NCI-H1694 (cell line): ENCODE results near the gene MAB21L3.
"Not testable (repeated sequence)": the region's sequence is repeated elsewhere in the genome, so short reads cannot be mapped to it uniquely, and the experiment has no call there.

Source experiments
- DNase-seq: peaks from one replicate; lab custom pipeline; 2025; lab: John Stamatoyannopoulos, UW

Gene MAB21L3

DNA sequence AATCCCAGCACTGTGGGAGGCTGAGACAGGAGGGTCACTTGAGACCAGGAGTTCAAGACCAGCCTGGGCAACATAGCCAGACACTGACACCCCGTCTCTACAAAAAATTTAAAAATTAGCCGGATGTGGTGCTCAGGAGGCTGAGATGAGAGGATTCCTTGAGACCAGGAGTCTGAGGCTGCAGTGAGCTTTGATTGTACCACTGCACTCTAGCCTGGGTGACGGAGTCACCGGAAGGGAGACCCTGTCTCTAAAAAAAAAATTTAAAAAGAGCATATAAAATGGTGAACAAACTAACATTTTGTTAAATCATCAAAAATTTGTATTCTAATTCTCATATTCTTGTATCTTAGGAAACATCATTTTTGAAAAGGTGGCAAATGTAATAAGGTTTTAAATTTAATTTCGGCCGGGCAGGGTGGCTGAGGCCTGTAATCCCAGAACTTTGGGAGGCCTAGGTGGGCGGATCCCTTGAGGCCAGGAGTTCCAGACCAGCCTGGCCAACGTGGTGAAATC lies 27.1 kb downstream of the MAB21L3 start:
- no peak for DNase-seq

- DNase-seq = no peak
Observed at GRCh38 chr1:116139592-116140134, 28.5 kb downstream of the MAB21L3 start.

DNA sequence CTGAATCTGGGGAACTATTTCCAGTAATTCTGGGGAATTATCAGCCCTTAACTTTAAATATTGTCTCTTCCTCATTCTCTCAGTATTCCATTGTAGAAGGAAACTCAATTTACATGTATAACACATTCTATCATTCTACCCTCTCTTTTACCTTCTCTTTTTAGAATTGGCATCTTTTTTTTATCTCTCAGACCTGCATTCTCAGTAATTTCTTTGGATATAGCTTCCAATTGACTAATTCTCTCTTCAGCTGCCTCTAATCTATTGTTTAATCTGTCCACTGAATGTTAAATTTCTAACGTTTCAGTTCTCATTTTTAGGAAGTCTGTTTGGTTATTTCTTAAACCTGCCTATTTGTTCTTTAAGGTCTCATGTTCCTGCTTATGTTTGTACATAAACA lies 33.0 kb downstream of the MAB21L3 start:
- DNase-seq = no peak

DNA sequence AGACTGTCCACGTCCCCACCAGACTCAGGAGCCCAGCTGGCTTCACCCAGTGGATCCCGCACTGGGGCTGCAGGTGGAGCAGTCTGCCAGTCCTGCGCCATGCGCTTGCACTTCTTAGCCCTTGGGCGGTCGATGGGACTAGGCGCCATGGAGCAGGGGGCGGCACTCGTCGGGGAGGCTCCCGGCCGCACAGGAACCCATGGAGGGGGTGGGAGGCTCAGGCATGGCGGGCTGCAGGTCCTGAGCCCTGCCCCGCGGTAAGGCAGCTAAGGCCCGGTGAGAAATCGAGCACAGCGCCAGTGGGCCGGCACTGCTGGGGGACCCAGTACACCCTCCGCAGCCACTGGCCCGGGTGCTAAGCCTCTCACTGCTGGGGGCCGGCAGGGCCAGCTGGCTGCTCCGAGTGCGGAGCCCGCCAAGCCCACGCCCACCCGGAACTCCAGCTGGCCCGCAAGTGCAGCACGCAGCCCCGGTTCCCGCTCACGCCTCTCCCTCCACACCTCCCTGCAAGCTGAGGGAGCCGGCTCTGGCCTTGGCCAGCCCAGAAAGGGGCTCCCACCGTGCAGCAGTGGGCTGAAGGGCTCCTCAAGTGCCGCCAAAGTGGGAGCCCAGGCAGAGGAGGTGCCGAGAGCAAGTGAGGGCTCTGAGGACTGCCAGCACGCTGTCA lies 35.4 kb downstream of the MAB21L3 start:
- DNase-seq = not testable (repeated sequence)

DNA sequence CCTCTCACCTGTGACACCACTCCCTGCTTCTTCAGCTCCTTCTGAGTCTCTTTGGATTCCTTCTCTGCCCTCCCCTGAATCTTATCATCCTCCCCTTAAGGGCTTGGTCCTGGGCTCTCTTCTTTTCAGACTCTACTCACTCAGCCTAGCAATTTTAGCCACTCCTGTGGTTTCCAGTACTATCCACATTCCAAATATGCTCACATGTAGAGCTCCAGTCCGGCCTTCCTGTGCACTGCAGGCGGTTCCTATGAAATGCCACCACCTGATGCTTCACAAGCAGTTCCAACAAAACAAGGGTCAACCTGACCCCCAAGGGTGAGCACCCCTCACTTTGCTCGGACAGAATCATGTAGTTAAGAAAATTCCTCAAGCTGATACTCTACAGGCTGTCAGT lies 35.9 kb downstream of the MAB21L3 start:
- DNase-seq = no peak

GRCh38 chr1:116147972-116148371 lies 36.8 kb downstream of the MAB21L3 start:
- DNase-seq = no peak

GRCh38 chr1:116148967-116149366 lies 37.8 kb downstream of the MAB21L3 start:
- no peak for DNase-seq

DNA sequence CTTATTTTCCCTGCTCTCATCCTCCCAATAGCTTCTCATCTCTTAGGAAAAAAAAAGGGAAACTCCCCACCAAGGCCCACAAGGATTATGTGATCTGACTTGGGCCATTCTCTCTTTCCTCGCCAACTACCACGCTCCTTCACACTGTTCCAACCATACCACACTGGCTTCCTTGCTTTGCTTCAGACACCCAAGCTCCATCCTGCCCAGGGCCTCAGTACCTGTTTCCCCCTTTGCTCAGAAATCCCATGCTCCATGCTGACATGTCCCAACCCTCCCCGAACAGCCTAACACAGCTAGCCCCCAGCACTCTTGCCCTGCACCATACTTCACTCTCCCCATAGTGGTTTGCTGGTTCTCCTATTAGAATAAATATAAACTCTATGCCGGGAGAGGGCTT lies 39.2 kb downstream of the MAB21L3 start:
- no peak for DNase-seq

DNA sequence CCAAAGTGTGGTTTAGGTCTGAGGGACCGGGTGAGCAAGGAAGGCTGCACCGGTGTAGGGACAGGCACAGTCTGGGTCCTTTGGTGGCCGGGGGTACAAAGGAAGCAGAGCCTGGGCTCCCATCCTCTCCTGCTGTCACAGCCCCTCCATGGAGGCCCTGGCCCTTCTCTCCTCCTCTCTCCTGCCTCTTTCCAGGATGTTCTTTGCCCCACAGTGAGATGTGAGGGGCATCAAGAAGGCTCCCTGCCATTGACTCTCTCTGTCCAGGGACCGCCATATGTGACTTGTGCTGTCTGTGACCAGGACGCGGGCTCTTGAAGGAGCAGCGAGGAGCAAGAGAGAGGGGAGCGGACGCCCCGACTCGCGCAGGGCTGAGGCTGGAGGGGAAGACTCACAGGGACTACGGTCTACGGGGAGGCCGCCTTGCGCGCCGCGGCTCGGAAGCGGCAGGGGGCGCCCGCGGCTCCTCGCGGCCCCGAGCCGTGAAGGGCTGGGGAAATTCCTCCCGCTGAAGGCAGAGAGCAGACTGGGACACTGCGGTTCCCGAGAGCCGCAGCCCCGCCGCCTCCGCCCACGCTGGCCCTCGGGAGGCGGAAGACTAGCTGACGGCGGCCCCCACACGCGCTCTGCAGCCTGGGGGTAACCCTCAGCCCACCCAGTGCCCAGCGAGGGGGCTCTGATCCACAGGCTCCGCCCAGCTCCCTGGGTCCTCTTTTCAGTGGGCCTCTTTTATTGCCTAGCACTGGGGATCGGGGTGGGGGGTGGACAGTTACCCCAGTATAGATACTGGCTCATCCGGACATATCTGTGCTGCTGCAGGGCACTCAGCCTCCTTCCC lies 40.8 kb downstream of the MAB21L3 start:
- DNase-seq = peak; percentile 50

DNA sequence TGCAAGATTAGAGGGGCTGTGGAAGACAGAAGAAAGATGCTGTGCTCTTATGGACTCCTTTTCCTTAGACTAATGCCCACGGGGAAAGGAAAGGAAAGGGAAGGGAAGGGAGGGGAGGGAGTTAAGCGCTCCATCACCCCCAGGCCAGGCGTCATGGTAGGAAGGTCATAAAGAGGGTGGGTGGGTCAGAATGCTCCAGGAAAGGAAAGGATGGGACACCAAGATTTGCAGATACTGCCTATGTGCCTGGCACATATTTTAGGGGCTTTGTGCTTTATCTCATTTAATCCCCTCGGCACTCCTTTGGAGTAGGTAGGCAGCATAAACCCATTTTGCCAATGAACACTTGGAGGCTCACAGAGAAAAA lies 41.4 kb downstream of the MAB21L3 start:
- no peak for DNase-seq

DNA sequence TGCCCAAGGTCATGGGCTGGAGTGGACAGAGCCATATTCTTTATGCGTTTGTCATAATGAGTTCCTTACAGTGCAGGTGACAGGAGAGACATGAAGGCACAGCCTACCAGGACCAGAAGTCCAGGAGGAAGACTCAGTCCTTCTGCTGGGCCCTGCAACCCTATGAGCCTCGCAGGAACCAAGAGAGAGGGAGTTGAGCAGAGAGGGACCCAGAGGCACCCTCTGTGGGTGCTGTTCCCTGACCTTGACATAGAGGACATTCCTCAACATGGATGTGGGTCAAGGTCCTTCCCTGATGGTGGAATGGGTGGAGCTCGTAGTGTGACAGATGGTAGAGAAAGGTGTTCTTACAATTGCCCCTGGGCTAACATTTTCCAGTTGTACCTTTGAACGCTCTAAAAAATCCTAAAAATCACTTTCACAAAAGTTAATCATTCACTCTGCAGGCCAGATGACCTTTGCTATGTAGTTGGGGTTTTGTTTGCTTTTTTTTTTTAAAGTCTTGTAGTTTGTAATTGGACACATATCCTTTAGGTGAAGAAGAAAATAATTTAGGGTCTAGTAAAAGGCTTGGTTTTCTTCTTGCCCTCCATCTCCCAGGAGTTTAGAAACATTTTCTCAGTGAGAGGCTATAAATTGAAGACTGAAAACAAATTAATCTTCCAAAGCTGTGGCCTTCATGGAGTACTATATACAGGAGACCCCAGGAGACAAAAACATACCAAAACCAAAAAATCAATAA lies 41.9 kb downstream of the MAB21L3 start:
- no peak for DNase-seq

DNA sequence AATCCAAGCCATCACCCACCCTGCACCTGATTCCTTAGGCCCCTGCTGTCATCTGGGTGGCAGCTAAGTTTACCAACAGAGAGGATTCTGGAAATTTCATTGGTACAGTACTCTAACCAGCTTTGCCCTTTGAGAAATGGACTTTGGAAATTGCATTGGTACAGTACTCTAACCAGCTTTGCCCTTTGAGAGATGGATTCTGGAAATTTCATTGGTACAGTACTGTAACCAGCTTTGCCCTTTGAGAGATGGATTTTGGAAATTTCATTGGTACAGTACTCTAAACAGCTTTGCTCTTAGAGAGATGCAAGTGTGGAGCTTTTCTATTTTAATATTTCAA lies 42.5 kb downstream of the MAB21L3 start:
- DNase-seq = no peak

- DNase-seq = no peak
Observed at GRCh38 chr1:116154536-116154935, 43.3 kb downstream of the MAB21L3 start.

DNA sequence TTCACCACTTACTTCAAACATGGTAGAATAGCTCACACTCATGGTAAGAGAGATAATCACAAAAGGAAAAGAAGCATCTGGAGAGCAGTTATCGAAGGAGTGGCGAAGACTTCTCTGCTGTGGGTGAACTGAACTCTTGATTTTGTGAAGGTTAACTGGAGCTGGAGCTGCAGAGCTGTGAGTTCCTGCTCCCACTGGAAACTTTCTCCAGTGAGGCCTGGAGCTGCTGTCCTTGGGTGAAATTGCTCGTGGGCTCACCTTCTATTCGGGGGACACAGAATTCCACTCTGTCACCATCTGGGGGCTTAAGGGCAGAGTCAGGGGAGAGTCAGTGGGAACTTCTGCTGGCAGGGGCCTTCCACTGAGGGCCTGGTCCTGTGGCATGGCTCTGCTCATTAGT lies 45.9 kb downstream of the MAB21L3 start:
- no peak for DNase-seq

GRCh38 chr1:116159177-116159576 lies 48.0 kb downstream of the MAB21L3 start:
- no peak for DNase-seq

DNA sequence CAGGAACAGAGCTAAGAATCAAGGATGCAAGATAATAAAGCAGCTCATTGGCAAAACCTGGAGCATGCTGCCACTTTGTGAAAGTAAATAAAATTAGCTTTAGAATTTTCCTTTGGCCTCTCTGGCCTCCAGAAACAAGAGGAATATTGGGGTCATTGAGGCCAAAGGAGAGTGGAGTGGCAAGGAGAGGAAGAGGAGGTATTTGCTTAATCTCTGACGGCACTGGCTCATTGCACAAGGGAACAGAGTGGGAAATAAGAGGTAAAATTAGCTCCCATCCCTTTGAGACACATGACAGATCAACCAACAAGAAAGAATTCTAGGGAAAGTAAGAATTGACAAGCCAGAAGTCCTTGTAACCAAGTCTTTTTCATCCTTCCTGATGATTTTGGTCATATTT lies 48.4 kb downstream of the MAB21L3 start:
- DNase-seq = no peak

- DNase-seq = no peak
Observed at GRCh38 chr1:116161390-116161789, 50.2 kb downstream of the MAB21L3 start.

DNA sequence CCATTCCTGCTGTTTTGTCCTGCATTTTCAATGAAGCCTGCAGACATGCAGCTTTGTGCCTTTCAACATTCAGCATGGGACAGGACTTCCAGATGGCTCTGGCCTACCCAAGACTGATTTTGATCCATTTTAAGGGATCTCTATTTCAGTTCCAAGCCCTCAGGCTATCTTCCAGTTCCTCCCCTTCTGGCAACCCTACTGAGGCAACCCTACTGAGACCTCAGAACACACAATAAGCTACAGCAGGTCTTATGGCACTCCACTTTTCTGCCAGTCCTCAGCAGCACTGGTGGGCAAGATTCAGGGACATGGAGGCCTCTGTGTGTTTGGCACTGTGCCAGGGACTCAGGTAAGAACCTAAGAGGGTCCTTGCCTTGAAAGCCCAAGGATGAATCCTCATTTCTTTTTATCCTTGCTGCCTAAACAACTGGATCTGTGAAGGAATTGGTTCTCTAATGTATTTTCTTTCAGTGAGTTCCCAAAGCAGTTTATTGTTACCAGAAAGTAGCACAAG lies 50.7 kb downstream of the MAB21L3 start:
- DNase-seq = no peak

DNA sequence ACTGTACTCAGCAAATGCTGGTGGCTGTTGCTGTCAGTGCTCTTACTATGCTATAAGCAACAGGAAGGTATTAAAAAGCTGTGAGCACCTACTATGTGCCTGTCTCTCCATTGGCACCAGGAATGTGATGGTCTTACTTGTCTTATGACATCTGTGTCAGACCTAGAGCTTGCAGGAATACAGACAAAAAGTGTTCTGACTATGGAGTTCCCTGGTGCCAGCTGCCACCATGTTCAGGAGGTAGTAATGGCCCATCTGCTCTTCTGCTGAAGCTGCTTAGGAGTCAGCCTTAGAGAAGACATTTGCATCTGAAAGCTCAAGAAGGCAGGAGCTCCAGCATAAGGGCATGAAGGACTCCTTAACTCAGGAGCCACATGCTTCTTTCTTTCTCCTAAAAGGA lies 52.3 kb downstream of the MAB21L3 start:
- no peak for DNase-seq

DNA sequence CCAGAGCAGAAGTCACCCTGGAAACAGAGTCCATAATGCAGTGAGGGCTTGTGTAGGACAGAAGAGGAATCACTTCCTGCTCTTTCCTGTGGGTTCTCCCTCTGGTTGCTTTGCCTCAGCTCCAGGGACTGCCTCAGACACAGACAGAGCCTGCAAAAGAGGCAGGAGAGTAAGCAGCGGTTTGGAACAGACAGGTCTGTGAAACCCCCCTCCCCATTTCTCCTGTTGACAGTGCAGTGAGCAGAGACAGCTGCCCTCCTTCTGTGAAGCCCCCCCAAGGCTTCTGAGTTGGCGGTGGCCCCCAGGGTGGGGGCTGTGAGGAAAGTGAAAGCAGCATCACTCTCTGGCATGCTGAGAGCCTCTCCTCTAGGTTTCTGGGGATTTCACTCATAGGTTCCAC lies 53.0 kb downstream of the MAB21L3 start:
- no peak for DNase-seq

DNA sequence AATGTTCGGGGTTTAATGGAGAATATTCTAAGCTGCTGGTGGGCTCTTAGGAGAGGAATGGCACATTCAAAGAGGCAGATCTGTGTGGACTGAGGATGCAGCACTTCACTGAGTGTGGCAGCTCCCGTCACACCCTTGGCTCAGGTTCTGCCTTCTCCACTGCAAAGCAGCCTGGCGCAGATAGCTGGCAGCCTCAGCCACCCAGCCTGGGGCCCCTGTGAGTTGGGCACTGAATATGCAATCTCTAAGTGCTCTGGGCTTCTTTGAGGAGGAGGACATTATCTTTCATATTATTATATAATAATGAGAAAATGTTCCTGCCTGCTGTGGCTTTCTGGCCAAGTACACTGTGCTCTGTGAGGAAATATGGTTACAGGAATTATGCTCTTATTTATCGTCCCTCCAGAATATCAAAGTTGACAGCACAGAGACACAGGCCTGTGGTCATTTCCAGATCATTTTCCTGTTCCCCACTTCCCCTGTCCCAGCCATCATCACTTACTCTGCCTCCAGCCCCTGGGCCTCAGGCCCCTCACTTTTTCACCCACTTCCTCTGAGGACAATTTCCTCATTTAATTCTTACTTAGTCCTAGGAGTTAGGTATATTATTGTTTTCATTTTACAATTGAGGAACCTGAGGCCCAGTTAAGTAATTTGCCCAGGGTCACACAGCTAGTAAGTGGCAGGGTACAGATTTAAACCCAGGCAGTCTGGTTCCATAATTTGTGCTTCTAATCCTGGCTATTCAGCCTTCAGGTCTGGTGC lies 53.6 kb downstream of the MAB21L3 start:
- no peak for DNase-seq

- DNase-seq = no peak
Observed at GRCh38 chr1:116165572-116165971, 54.4 kb downstream of the MAB21L3 start.
